Stimulated activated CD4-positive, alpha-beta T cell treated with anti-CD3 and anti-CD28 coated beads, Interleukin-1b, Interleukin-23, amount 100 ng/mL, for 4 hours (primary cell): ENCODE results near the gene SIPA1L3.
"Not testable (repeated sequence)": the region's sequence is repeated elsewhere in the genome, so short reads cannot be mapped to it uniquely, and the experiment has no call there.

Source experiments
- DNase-seq, 2 donors: peaks; one replicate each; pipeline ENCODE4 v3.0.0-alpha.2; 2020; ENCODE audit warnings: low read depth in 2 of 2

Gene SIPA1L3

GRCh38 chr19:38044267-38045111 is 137.5 kb downstream of the SIPA1L3 start:
- DNase-seq, result no peak

GRCh38 chr19:38045554-38046253 is 138.7 kb downstream of the SIPA1L3 start:
- DNase-seq, result no peak

GRCh38 chr19:38046254-38047048 is 139.4 kb downstream of the SIPA1L3 start:
- peak in 1 of 2 donors; percentile 7 for DNase-seq

GRCh38 chr19:38047049-38047438 is 140.0 kb downstream of the SIPA1L3 start:
- peak in 1 of 2 donors; percentile 22 for DNase-seq

GRCh38 chr19:38047641-38048040 is 140.6 kb downstream of the SIPA1L3 start:
- no peak for DNase-seq

GRCh38 chr19:38049105-38049649 is 142.2 kb downstream of the SIPA1L3 start:
- peak; percentile 33 to 47 for DNase-seq

- no peak for DNase-seq
These were observed 148.0 kb downstream of the SIPA1L3 start for GRCh38 chr19:38055010-38055409.

GRCh38 chr19:38055655-38056521 is 148.9 kb downstream of the SIPA1L3 start:
- no peak for DNase-seq

- DNase-seq, result no peak
These were observed 149.6 kb downstream of the SIPA1L3 start for GRCh38 chr19:38056646-38057045.

GRCh38 chr19:38057959-38058690 is 151.1 kb downstream of the SIPA1L3 start:
- no peak for DNase-seq

- peak in 1 of 2 donors; percentile 15 for DNase-seq
These were observed 152.9 kb downstream of the SIPA1L3 start for GRCh38 chr19:38059897-38060296.

GRCh38 chr19:38060331-38060730 is 153.3 kb downstream of the SIPA1L3 start:
- no peak for DNase-seq

GRCh38 chr19:38061294-38061693 is 154.3 kb downstream of the SIPA1L3 start:
- no peak for DNase-seq

GRCh38 chr19:38062959-38063761 is 156.2 kb downstream of the SIPA1L3 start:
- DNase-seq, result no peak

- no peak for DNase-seq
These were observed 156.9 kb downstream of the SIPA1L3 start for GRCh38 chr19:38063928-38064327.

- DNase-seq, result no peak
These were observed 157.8 kb downstream of the SIPA1L3 start for GRCh38 chr19:38064661-38065425.

- DNase-seq, result not testable (repeated sequence)
These were observed 158.8 kb downstream of the SIPA1L3 start for GRCh38 chr19:38065775-38066174.

- DNase-seq, result no peak
These were observed 161.8 kb downstream of the SIPA1L3 start for GRCh38 chr19:38068826-38069225.

- DNase-seq, result no peak
These were observed 163.6 kb downstream of the SIPA1L3 start for GRCh38 chr19:38070573-38070972.
